Measurements from ENCODE around the gene TERT.
A peak's percentile ranks its signal among the peaks of the same experiment; 100 is the strongest.

TERT gene

GRCh38 chr5:1259806-1260480 is 34.9 kb downstream of the TERT start:
- DNase-seq (ENCODE audit: low read depth), result no peak

- no peak for DNase-seq (ENCODE audit: low read depth)
Observed at GRCh38 chr5:1257841-1258240, 37.0 kb downstream of the TERT start.

- DNase-seq (ENCODE audit: low read depth), result no peak
Observed at GRCh38 chr5:1257363-1257762, 37.5 kb downstream of the TERT start.

- DNase-seq (ENCODE audit: low read depth), result no peak
Observed at GRCh38 chr5:1256776-1257175, 38.1 kb downstream of the TERT start.

- peak; percentile 35 for DNase-seq (ENCODE audit: low read depth)
Observed at GRCh38 chr5:1255081-1255561, 39.7 kb downstream of the TERT start.

GRCh38 chr5:1254196-1254595 is 40.7 kb downstream of the TERT start:
- no peak for DNase-seq (ENCODE audit: low read depth)

GRCh38 chr5:1253456-1254105 is 41.3 kb downstream of the TERT start:
- DNase-seq (ENCODE audit: low read depth), result no peak

GRCh38 chr5:1252681-1253080 is 42.2 kb downstream of the TERT start:
- DNase-seq (ENCODE audit: low read depth), result no peak

- no peak for DNase-seq (ENCODE audit: low read depth)
Observed at GRCh38 chr5:1251678-1252580, 42.9 kb downstream of the TERT start.

GRCh38 chr5:1249366-1250280 is 45.2 kb downstream of the TERT start:
- no peak for DNase-seq (ENCODE audit: low read depth)

- no peak for DNase-seq (ENCODE audit: low read depth)
Observed at GRCh38 chr5:1247811-1248210, 47.1 kb downstream of the TERT start.

- no peak for DNase-seq (ENCODE audit: low read depth)
Observed at GRCh38 chr5:1246711-1247431, 48.0 kb downstream of the TERT start.

GRCh38 chr5:1245905-1246576 is 48.8 kb downstream of the TERT start:
- no peak for DNase-seq (ENCODE audit: low read depth)

GRCh38 chr5:1244976-1245375 is 49.9 kb downstream of the TERT start:
- no peak for DNase-seq (ENCODE audit: low read depth)

GRCh38 chr5:1244255-1244654 is 50.6 kb downstream of the TERT start:
- no peak for DNase-seq (ENCODE audit: low read depth)

- DNase-seq (ENCODE audit: low read depth), result no peak
Observed at GRCh38 chr5:1243487-1244130, 51.3 kb downstream of the TERT start.

- DNase-seq (ENCODE audit: low read depth), result no peak
Observed at GRCh38 chr5:1242733-1243486, 52.0 kb downstream of the TERT start.

- DNase-seq (ENCODE audit: low read depth), result no peak
Observed at GRCh38 chr5:1241509-1242080, 53.3 kb downstream of the TERT start.

Data from T follicular helper cell (primary cell).